Measurements from ENCODE around the gene NFIX.

Gene NFIX

GRCh38 chr19:12997179-12997966 lies 2.1 kb downstream of the NFIX start:
- in situ Hi-C loops (cut with MboI; ENCODE audit: low sequenced_read_pairs, unreplicated experiment), result no loop called here
- TF ChIP-seq CTCF (IDR thresholded peaks at IDR 0.05; ENCODE audit: borderline replicate concordance, control extremely low read depth, extremely low read depth, insufficient read depth, missing control alignments), result no peak
- DNase-seq (ENCODE audit: low spot score), result no peak

GRCh38 chr19:12997967-12998940 lies 3.0 kb downstream of the NFIX start:
- DNase-seq (ENCODE audit: low spot score), result no peak
- in situ Hi-C loops (cut with MboI; ENCODE audit: low sequenced_read_pairs, unreplicated experiment), result no loop called here
- TF ChIP-seq CTCF (IDR thresholded peaks at IDR 0.05; ENCODE audit: borderline replicate concordance, control extremely low read depth, extremely low read depth, insufficient read depth, missing control alignments), result no peak

- in situ Hi-C loops (cut with MboI; ENCODE audit: low sequenced_read_pairs, unreplicated experiment), result no loop called here
- no peak for DNase-seq (ENCODE audit: low spot score)
- no peak for TF ChIP-seq CTCF (IDR thresholded peaks at IDR 0.05; ENCODE audit: borderline replicate concordance, control extremely low read depth, extremely low read depth, insufficient read depth, missing control alignments)
Measured at GRCh38 chr19:13001166-13001501, 5.9 kb downstream of the NFIX start.

GRCh38 chr19:13001502-13002165 lies 6.4 kb downstream of the NFIX start:
- in situ Hi-C loops (cut with MboI; ENCODE audit: low sequenced_read_pairs, unreplicated experiment), result no loop called here
- TF ChIP-seq CTCF (IDR thresholded peaks at IDR 0.05; ENCODE audit: borderline replicate concordance, control extremely low read depth, extremely low read depth, insufficient read depth, missing control alignments), result no peak
- DNase-seq (ENCODE audit: low spot score), result no peak

- no peak for DNase-seq (ENCODE audit: low spot score)
- no peak for TF ChIP-seq CTCF (IDR thresholded peaks at IDR 0.05; ENCODE audit: borderline replicate concordance, control extremely low read depth, extremely low read depth, insufficient read depth, missing control alignments)
- in situ Hi-C loops (cut with MboI; ENCODE audit: low sequenced_read_pairs, unreplicated experiment), result no loop called here
Measured at GRCh38 chr19:13002166-13002898, 7.1 kb downstream of the NFIX start.

GRCh38 chr19:13003081-13003480 lies 7.8 kb downstream of the NFIX start:
- in situ Hi-C loops (cut with MboI; ENCODE audit: low sequenced_read_pairs, unreplicated experiment), result no loop called here
- no peak for TF ChIP-seq CTCF (IDR thresholded peaks at IDR 0.05; ENCODE audit: borderline replicate concordance, control extremely low read depth, extremely low read depth, insufficient read depth, missing control alignments)
- DNase-seq (ENCODE audit: low spot score), result no peak
